ENCODE measurements around the gene MRPL30. TPM values are rescaled to one million over a fixed set of nuclear protein-coding genes. Genes with fewer than 3 reads are reported as not detected.
A peak's percentile ranks its signal among the peaks of the same experiment; 100 is the strongest.
"Not testable (repeated sequence)": the region's sequence is repeated elsewhere in the genome, so short reads cannot be mapped to it uniquely, and the experiment has no call there.

MRPL30 gene
- polyA plus RNA-seq (2013, experiment 1 of 2; ENCODE audit: insufficient read length) = 27.6 TPM
- 26.9 TPM for polyA plus RNA-seq (2013, experiment 2 of 2; ENCODE audit: insufficient read length)

DNA sequence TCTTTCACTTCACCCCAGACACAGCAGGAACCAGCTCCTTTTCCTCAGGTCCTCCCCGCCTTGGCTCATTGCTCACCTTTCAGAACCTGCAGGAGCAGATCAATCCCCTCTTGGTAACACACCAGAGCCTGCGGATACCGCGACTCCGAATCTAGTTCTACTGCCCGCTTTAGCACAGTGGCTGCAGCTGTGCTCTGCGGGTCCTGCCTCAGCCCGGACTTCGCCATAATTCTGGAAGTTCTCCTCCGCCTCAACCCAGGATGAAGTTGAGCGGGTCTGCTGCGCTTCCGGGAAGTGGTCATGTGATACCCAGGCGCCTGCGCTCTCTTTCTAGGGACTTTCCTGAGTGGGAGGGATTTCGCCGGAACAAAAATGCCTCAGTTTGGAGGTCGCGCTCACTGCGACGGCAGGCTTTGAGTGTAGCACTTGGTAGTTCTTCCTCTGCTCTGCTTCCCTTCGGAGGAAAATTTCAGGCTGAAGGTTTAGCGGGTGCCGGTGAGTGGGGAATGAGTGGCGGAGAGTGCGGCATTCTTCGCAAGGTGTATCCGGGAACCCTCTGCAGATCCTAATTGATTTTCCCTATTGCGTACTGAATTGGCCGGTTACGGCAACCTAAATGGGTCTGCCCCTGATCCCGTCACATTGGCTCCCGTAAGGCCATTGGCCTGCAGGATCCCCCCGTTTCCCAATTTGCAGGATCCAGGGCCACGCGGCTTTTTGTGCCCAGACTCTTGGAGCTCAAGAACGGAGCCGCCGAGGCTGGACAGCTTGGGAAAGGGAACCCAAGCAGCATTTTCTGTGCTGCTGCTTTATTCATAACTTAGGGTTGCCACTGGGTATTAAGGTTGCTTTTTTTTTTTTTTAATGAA is at the start of gene MRPL30, which contains the start of gene MITD1:
MRPL30 (plus strand) TSS at position 430 of the 869 bp plus-strand sequence. CDS start 5,020 bp downstream, outside the sequence.
MITD1 (minus strand) TSS at position 304 of the 869 bp plus-strand sequence; CDS start at position 227, 77 bp downstream.
- DNase-seq = peak; percentile 96

DNA sequence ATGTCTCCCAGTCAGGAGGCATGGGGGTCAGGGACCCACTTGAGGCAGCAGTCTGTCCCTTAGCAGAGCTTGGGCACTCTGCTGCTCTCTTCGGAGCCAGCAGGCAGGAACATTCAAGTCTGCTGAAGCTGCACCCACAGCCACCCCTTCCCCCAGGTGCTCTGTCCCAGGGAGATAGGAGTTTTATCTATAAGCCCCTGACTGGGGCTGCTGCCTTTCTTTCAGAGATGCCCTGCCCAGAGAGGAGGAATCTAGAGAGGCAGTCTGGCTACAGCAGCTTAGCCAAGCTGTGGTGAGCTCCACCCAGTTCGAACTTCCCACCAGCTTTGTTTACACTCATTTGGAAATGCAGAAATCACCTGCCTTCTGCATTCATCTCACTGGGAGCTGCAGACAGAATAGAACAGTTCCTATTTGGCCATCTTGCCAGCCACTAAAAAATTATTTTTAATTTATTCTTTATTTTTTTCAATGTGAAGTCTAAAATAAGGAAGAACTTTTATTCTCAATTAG is 45.9 kb upstream of the MRPL30 start:
- DNase-seq = not testable (repeated sequence)

DNA sequence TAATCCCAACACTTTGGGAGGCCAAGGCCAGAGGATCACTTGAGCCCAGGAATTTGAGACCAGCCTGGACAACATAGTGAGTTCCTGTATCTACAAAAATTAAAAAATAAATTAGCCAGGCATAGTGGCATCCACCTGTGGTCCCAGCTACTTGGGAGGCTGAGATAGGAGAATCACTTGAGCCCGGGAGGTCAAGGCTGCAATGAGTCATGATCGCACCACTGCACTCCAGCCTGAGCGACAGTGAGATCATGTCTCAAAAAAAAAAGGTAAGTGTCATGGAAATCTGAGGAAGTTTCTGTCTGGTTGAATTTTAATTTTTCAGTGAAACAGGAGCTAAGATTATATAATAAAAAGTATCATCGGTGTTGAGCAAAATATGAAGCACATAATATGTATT is 42.0 kb upstream of the MRPL30 start:
- DNase-seq = no peak

DNA sequence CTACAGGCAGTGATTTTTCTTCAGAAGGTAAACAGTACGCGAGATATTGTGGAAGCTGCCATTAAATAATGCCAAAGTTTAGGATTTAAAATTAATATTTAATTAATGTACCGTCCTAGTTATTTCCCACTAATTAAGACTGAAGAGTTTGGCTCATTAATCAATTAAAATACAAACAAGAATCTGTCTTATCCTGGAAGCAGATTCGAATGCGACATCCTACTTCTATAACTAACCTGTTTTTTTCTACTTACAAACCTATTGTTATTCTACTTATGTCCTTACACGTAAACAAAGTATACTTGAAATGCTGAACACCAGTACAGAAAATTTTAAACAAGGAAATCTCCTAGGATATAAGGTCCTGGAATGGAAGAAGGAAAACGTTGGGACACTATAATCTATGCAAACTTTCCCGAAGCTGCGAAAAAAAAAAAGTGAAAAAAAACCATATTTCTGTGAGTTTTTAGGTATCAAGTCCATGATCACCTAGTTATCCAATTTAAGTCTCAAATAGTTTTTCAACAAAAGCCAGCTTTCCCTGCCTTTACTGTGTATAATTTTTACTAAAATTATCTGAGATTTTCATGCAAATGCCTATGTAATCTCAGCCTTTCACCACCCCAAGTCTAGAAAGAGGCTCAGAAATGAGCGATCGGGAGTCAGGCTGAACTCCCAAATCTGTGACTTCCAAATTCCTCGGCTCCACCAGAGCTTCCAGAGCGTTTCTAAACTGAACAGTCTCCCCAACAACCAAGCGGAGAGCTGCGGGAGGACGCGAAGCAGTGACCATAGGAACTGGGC is 40.7 kb upstream of the MRPL30 start:
- DNase-seq = peak; percentile 27

DNA sequence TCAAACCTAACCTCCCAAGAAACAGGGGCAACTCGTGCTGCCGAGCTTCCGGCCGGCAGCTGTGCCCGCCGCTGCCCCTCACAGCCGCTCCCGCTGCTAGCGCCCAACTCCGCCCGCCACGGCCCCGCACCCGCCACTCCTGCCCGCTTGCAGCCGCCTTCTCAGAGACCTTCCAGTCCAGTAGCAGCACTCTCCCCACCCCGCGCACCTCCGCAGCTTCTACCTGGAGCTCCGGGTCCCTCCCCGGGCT is 40.2 kb upstream of the MRPL30 start:
- no peak for DNase-seq

DNA sequence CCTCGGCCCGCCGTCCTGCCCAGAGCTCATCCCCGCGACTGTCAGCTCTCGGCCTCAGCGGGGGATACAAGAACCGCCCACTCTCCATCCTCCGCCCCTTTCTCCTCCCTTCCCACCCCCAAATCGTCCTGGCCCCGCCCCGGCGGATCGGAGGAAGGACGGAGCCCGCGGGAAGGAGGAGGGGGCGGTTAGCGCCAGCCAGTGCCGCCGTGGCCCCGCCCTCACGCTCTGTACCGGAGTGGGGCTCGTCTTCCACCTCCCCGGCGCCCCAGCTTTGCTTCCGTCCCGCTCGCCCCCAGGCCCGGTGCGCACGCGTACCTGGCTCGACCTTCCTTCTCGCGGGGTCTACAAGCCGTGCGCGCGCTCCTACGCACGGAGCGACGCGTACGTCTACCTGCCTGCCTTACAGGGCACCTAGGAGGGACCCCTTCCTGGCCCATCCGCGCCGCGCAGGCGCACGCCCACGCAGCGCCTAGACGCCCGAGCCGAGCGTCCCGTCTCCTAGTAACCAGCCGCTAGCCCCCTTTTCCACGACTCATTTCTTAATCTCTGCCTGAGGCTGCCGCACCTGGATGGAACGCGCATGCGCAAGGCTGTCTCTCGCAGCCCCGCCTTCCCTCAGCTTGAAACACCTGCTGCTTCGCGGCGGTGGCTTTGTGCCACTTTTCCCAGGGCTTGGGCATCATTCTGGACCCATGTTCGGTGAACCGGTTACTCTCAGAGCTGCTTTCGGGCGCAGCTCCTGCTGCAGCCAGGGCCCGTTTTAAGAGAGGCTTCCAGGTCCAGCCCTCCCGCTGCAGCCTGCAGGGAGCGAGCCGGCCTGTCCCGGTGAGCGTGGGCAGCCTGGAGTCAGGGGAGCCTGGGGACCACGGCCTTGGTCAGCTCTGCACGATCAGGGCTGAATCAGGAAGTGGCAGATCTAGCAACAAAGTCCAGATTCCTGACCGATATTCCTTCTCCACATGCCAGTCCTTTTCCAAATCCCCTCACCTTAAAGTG is 39.6 kb upstream of the MRPL30 start, which contains the start of gene C2orf15:
C2orf15 (plus strand) TSS at position 598 of the 999 bp plus-strand sequence. CDS start 8,852 bp downstream, outside the sequence.
- peak; percentile 86 for DNase-seq

DNA sequence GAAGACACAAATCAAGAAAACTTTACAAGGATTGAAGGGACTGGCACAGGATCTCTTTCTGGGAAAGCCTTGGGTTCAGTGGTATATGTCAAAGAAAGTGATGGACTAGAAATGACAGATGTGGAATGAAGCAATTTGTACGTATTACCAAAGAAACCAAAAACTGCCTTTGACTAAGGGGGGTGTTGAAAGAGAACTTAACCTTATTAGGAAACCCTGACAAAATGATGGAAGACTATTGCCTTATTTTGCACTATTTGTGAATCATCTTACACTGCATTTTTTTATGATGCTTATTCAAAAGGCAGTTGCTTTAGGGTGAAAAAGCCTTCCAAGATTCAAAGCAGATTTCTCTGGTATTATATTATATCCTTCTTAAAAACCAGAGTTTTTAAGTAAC is 30.3 kb upstream of the MRPL30 start:
- no peak for DNase-seq

DNA sequence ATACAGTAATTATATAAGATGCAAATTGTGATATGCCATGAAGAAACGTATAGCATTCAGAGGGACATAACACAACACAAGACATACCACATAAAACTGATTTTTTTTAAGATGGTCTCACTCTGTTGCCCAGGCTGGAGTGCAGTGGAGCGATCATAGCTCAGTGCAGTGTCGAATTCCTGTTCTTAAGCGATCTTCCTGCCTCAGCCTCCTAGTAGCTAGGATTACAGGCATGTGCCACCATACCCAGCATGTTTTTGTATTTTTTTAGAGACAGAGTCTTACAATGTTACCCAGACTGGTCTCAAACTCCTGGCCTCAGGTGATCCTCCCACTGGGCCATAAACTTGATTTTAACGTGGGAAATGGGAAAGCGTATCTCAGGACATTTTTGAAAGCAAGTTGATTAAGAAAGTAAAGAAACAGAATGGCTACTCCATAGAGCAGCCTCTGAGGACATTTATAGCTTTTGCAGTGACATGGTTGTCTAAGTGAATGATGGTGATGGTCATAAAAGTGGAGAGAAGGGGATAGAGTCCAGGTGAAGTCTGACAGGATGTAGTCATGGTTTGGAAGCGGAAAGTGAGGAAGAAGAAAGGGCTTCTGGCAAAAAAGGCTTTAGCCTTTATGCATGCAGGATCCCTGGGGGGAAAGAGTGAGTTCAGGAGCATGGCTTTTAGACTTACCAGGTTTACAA is 28.6 kb upstream of the MRPL30 start:
- no peak for DNase-seq

DNA sequence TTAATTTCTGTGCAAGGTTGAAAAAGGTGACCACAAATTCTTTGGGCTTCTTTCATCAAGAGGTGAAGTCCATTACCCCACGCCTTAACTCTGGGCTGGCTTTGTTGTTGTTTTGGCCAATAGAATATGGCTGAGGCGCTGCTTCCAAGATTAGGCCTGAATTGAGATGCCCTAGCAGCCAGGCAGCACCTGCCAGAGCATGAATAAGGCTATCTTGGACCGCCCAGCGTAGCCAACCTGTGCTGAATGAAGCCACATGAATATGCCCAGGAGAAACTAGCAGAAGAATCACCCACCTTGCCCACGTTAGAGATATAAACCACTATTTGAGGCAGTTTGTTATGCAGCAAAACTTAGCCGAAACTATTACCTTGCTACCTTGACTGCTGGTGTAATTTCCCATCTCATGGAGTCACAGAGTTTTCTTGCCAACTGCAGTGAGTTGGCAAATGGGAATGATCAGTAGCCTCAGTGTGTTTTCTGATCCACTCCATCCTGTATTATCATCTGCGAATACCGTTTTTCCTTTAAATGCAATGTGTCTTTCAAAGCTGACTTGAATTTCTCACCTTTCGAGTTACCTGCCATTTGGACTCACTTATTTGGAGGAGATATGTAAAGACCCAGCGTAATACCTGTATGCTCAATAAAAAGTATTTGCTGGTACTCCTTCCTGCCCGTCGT is 26.9 kb upstream of the MRPL30 start:
- DNase-seq = no peak

DNA sequence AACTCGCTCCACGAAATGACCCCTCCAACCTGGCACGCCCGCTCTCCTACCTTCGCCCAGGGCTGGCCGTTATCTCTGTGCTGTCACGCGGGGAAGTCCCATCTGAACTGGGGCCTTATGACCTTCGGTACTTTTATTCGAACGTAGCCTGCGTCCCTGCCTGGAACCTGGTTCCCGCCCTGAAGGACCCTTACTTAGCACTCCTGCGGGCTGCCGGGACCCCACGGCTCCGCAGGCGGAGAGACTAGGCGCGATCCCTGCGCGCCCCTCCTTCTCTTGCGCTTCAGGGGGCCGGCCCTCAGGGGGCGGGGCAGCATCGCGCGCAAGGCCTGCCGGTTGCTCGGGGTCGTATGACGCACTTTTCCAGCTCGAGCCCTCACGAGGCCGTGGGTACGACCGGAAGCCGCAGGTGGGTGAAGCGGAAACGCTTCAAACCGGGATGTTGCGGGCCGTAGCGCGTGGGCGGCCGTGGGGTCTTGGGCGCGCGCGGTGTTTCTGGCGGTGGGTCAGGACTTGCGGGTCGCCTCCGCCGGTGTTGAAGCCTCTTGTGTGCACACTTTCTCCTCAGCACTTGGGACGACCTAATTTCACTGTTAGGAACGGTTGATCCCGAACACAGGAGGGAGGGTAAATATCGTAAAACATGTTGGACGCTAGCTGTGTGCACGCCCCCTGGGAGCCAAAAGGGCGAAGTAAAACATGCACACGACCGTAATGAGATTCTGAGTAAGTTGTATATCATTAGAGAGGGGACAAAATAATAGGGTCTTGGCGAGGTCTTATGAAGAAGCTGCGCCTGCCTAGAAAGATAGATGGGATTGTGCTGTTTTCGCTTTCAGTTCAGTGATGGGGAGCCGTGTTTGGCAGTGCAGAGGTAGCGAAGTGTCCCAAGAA is 26.1 kb upstream of the MRPL30 start, which contains the start of the genes LIPT1 and TSGA10:
LIPT1 (plus strand) TSS at position 325 of the 894 bp plus-strand sequence. CDS start 6,991 bp downstream, outside the sequence.
TSGA10 (minus strand) TSS at position 300 of the 894 bp plus-strand sequence. CDS start 45,503 bp downstream, outside the sequence.
- peak; percentile 84 for DNase-seq

DNA sequence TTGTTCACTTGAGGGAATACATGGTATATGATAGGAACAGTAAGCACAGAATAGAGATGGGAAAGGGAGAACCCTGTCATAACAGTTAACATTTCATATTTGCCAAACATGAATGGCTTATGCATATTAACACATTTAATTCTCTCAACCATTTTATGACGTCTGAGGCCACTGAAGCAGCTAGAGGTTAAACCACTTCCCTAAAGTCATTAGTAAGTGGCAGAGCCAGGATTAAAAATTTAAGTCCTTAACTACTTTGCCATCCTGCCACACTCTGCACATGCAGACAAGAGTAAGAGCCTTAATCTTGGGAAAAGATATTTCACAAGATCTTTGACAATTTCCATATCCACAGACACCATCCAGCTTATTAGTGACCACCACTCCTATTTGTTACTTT is 24.1 kb upstream of the MRPL30 start:
- no peak for DNase-seq

DNA sequence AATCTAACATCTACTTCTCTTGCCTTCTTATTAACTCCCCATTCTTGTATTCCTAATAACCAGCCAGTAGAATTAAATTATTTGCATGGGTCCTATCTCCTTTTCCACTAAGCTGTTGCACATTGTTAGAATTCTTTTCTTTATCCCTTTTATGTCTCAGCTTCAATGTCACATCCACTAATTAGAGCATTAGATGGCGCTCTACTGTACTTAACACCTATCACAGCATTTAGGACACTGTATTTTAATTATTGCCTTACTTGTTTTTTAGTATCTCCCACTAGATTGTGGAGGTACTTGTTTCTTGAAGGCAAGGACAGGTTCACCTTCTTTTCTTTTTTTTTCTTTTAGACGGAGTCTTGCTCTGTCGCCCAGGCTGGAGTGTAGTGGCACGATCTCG is 22.4 kb upstream of the MRPL30 start:
- no peak for DNase-seq

DNA sequence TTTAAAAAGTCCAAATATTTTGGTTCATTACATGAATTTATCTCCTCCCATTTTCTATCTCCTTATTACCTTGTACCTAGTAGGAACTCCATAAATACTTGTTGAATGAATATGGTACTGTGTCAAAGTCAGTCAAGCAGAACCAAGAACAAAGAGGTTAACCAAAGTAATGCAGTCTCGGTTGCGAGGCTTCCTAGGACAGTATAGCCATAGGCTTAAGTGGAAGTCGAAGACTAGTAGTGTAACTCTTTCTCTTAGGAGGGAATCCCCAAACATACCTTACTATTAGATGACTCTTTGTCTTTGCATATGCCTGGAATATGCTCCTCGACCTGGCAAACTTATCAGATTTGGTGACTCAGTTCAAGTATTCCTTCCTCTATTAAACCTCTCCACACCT is 21.4 kb upstream of the MRPL30 start:
- no peak for DNase-seq

DNA sequence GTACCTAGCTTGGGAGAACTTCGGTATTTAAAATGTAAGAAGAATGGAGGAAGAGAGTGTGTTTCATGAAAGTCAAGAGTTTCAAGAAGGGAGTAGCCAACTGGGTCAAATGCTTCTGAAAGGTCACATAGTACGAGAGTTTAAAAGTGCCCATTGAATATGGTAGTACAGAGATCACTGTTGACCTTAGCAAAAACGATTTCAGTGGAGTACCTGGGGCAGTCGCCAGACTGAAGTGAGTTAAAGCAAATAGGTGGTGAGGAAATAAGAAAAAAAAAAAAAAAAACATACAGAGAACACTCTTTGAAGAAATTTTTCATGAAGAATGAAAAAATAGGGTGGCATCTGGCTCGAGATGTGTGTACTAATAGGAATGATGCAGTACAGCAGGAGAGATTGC is 14.8 kb upstream of the MRPL30 start:
- DNase-seq = no peak

DNA sequence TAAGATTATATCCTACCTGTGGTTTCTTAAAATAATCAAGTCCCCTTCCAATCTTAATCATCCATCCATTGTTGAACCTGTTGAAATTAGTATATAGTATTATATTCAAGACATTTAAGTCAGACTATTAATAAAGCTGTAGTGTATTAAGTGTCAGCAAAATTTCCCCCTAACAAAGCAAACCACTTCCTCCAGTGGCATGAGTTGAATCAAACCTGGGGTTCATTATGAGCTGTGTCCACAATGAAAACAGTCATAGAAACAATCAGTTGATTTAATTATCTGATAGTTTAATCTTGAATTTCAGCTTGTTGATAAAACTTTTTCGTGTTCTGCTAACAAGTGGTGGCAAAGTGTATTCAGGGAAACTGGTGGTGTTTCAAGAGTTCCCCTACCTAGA is 11.4 kb upstream of the MRPL30 start:
- DNase-seq = no peak

DNA sequence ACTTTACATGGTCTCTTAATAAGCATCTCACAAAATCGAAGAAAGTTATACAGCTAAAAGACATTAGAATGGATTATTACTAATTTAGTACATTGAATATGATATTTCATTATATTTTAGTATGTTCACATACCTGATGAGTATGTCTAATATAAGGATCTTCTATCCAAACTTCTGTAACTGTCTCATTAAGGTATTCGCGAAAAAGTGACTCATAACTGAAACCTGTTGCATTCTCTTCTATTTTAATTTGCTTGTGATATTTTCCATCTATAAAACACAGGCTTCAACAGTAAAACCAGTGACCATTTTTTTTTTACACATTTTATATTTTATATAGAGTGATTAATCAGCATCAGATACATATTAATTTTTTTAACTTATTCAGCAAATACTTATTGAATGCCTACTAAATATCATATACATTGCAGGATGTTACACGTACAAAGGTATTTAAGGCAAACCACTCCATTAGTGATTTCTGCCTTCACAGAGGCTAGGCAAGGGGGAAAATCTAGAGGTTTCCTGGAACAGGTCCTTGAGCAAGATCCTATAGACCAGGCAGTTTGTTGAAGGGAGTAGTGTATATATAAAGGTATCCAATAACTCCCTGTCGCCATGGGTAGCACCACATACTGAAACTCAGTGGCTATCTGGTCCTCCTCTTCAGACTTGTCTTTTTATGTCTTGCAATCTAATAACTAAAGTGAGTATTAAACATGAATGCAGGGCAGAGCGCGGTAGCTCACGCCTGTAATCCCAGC is 9.4 kb upstream of the MRPL30 start:
- no peak for DNase-seq

DNA sequence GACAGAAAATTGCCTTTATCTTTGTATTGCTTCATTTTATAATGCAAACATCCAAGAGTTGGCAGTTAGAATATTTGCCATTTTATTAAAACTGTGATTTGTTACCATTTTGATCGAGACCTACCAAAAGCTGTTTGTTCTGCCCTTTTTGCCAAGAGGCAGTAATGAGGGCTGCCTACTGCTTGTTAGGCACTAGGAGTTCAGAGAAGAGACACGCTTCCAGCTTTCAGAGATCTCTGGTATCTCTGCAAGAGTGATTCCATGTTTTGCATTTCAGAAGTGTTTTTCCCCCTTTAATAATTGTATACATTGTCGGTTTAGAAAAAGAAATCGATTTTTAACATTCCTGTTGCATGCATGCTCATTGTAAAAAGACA is 628 bp downstream of the MRPL30 start:
- peak; percentile 1 for DNase-seq

DNA sequence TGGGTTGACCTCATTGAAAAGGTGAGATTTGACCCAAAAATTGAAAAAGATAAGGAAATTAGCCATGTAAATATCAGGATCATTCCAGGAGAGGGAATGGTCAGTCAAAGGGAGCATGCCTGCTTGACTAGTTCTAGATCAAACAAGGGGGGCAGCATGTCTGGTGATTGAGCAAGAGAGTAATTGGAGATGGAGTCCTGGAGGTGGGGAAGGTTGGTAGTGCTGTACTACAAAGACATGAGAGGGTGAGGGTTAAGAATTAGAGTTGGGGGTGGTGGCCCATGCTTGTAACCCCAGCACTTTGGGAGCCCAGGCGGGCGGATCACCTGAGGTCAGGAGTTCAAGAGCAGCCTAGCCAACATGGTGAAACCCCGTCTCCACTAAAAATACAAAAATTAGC is 2.0 kb downstream of the MRPL30 start:
- no peak for DNase-seq

DNA sequence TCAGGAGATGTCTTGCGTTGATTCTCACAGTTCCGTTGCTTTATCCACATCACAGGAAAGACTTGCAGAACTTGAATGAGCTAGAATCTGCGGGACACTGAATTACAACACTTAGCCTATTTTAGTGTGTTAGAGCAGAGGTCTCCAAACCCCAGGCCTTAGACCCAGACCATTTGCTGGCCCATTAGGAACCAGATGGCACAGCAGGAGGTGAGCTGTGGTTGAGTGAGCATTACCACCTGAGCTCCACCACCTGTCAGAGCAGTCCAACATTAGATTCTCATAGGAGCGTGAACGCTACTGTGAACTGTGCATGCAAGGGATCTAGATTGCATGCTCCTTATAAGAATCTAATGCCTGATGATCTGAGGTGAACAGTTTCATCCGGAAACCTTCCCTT is 3.8 kb downstream of the MRPL30 start:
- DNase-seq = no peak

Measured in fibroblast of skin of back (primary cell).